Smooth muscle cell (in vitro differentiated cells): ENCODE results near the gene CRISPLD2. TPM values are rescaled to one million over a fixed set of nuclear protein-coding genes. Genes with fewer than 3 reads are reported as not detected.

Experiments used
- DNase-seq: peaks from one replicate; lab custom pipeline; 2025; ENCODE audit not compliant: unreplicated experiment; lab: John Stamatoyannopoulos, UW
- H2AFZ ChIP-seq: fragments of 200-600 bp; sonication (generic); 2 replicates; pipeline ENCODE4 v1.6.0; 2016; ENCODE audit warnings: antibody characterized with exemption, low read depth, mild to moderate bottlenecking
- H3F3A ChIP-seq: fragments of 200-600 bp; sonication (generic); 2 replicates; pipeline ENCODE4 v1.6.0; 2017; ENCODE audit warnings: antibody characterized with exemption, low read depth
- H3K27ac ChIP-seq: fragments of 200-600 bp; sonication (generic); 2 replicates; pipeline ENCODE4 v1.5.1; 2016; ENCODE audit warnings: low read depth, mild to moderate bottlenecking
- H3K27me3 ChIP-seq: fragments of 200-600 bp; sonication (generic); 2 replicates; pipeline ENCODE4 v1.6.1; 2016; ENCODE audit warnings: low read depth, mild to moderate bottlenecking
- H3K36me3 ChIP-seq: fragments of 200-600 bp; sonication (generic); 2 replicates; pipeline ENCODE4 v1.5.1; 2016; ENCODE audit warnings: low read depth
- H3K4me1 ChIP-seq: fragments of 200-600 bp; sonication (generic); 2 replicates; pipeline ENCODE4 v1.5.1; 2016; ENCODE audit warnings: low read depth
- H3K4me2 ChIP-seq: fragments of 200-600 bp; sonication (generic); 2 replicates; pipeline ENCODE4 v1.6.0; 2016; ENCODE audit warnings: mild to moderate bottlenecking
- H3K4me3 ChIP-seq: fragments of 200-600 bp; sonication (generic); 2 replicates; pipeline ENCODE4 v1.5.1; 2016; ENCODE audit warnings: mild to moderate bottlenecking
- H3K79me2 ChIP-seq: fragments of 200-600 bp; sonication (generic); 2 replicates; pipeline ENCODE4 v1.6.0; 2016; ENCODE audit warnings: low read depth, mild to moderate bottlenecking
- H3K9ac ChIP-seq: fragments of 200-600 bp; sonication (generic); 2 replicates; pipeline ENCODE4 v1.6.0; 2016; ENCODE audit warnings: low read depth
- H3K9me3 ChIP-seq: fragments of 200-600 bp; sonication (generic); replicated peaks from 2 replicates; pipeline ENCODE4 v1.5.1; 2016; ENCODE audit warnings: low read depth
- H4K20me1 ChIP-seq: fragments of 200-600 bp; sonication (generic); 2 replicates; pipeline ENCODE4 v1.6.0; 2016; ENCODE audit warnings: low read depth
- CTCF ChIP-seq: fragments of 200-600 bp; sonication (generic); IDR thresholded peaks from 2 replicates; pipeline ENCODE4 v1.5.1; 2017; ENCODE audit warnings: borderline replicate concordance, mild to moderate bottlenecking, antibody characterized with exemption; ENCODE audit not compliant: insufficient read depth, poor library complexity, severe bottlenecking
- WGBS: methylation state at CpG from one replicate; pipeline ENCODE4 v1.1.7; 2016; ENCODE audit warnings: low lambda C conversion rate; 5-methylcytosine and 5-hydroxymethylcytosine counted together
- polyA plus RNA-seq: library from polyadenylated mRNA; unstranded; fragments of >200 nt; fragmentation: Nextera tagmentation; extraction: Ambion mirVana; gene quantifications from 2 replicates; pipeline ENCODE4 v1.2.1, GENCODE V29; 2016
- total RNA-seq: library from RNA; depleted of rRNA; stranded (reverse); fragments of >200 nt; gene quantifications from 2 replicates; pipeline ENCODE4 v1.2.3, GENCODE V29; 2014

Gene CRISPLD2
- total and polyA plus RNA-seq, 2 experiments from 2014 or later, result 63.1 to 105 TPM

- H3K79me2 ChIP-seq, result no peaks in the 10 kb centered on the region
- H3K9me3 ChIP-seq, result no peaks in the 10 kb centered on the region
- DNase-seq, result no peak
- H3K36me3 ChIP-seq, result peaks cover 2% of the 10 kb centered on the region
- no peaks in the 10 kb centered on the region for H3K4me1 ChIP-seq
- H4K20me1 ChIP-seq, result no peaks in the 10 kb centered on the region
- no peak overlapping the region for H2AFZ ChIP-seq
- H3K4me2 ChIP-seq, result no peak overlapping the region
- H3K27ac ChIP-seq, result no peak overlapping the region
- H3K9ac ChIP-seq, result no peak overlapping the region
- TF ChIP-seq CTCF, result no peak
- H3K27me3 ChIP-seq, result no peaks in the 10 kb centered on the region
- no peak overlapping the region for H3K4me3 ChIP-seq
- H3F3A ChIP-seq, result peaks cover 7% of the 10 kb centered on the region
- WGBS, result 97% methylated on average over 3 of the region's 3 CpGs
These were observed 73.7 kb downstream of the CRISPLD2 start for GRCh38 chr16:84893467-84893848.

- 92% methylated on average over 12 of the region's 12 CpGs for WGBS
- Histone ChIP-seq H3K9ac (no peak overlapping the region), H3K4me1 (no peaks in the 10 kb centered on the region), H3K4me3 (no peak overlapping the region), H3K27me3 (no peaks in the 10 kb centered on the region), H4K20me1 (no peaks in the 10 kb centered on the region), H3K9me3 (no peaks in the 10 kb centered on the region), H3K4me2 (no peak overlapping the region), H3K79me2 (no peaks in the 10 kb centered on the region), H3F3A (peaks cover 4% of the 10 kb centered on the region), H3K36me3 (no peaks in the 10 kb centered on the region), H2AFZ (no peak overlapping the region), H3K27ac (no peak overlapping the region)
- TF ChIP-seq CTCF, result no peak
- DNase-seq, result no peak
These were observed 74.2 kb downstream of the CRISPLD2 start for GRCh38 chr16:84893849-84894599.

- H2AFZ ChIP-seq, result no peak overlapping the region
- H3K36me3 ChIP-seq, result no peaks in the 10 kb centered on the region
- H3K27me3 ChIP-seq, result no peaks in the 10 kb centered on the region
- H3K4me3 ChIP-seq, result no peak overlapping the region
- H3F3A ChIP-seq, result peaks cover 4% of the 10 kb centered on the region
- H3K9ac ChIP-seq, result no peak overlapping the region
- no peaks in the 10 kb centered on the region for H4K20me1 ChIP-seq
- no peaks in the 10 kb centered on the region for H3K9me3 ChIP-seq
- H3K27ac ChIP-seq, result no peak overlapping the region
- TF ChIP-seq CTCF, result no peak
- no peak overlapping the region for H3K4me2 ChIP-seq
- H3K4me1 ChIP-seq, result no peaks in the 10 kb centered on the region
- no peak for DNase-seq
- no peaks in the 10 kb centered on the region for H3K79me2 ChIP-seq
- 84% methylated on average over 6 of the region's 6 CpGs for WGBS
These were observed 75.2 kb downstream of the CRISPLD2 start for GRCh38 chr16:84895016-84895415.

- Histone ChIP-seq H3K36me3 (no peaks in the 10 kb centered on the region), H3K27ac (no peak overlapping the region), H3K4me3 (no peak overlapping the region), H2AFZ (no peak overlapping the region), H3K27me3 (no peaks in the 10 kb centered on the region), H3K9ac (no peak overlapping the region), H3K9me3 (no peaks in the 10 kb centered on the region), H3K4me2 (no peak overlapping the region), H3K4me1 (no peaks in the 10 kb centered on the region), H4K20me1 (no peaks in the 10 kb centered on the region), H3F3A (no peaks in the 10 kb centered on the region), H3K79me2 (no peaks in the 10 kb centered on the region)
- no peak for DNase-seq
- TF ChIP-seq CTCF, result no peak
- WGBS, result 89% methylated on average over 9 of the region's 9 CpGs
These were observed 77.1 kb downstream of the CRISPLD2 start for GRCh38 chr16:84896847-84897246.
